HEK293T (cell line): Measurements from ENCODE around the gene HBS1L.

ENCODE experiments used
- CTCF ChIA-PET: fragments of 350-600 bp; formaldehyde crosslinking; extraction: SDS; loops from one replicate; lab custom pipeline; 2021; ENCODE audit warnings: antibody characterized with exemption, inconsistent platforms; lab: Yijun Ruan, JAX
- POLR2A ChIA-PET: fragments of 350-600 bp; formaldehyde crosslinking; extraction: SDS; loops from one replicate; lab custom pipeline; 2020; ENCODE audit warnings: antibody characterized with exemption, inconsistent platforms; lab: Yijun Ruan, JAX
- DNase-seq: peaks from one replicate; pipeline ENCODE4 v3.0.0; 2012; ENCODE audit warnings: mixed read lengths; ENCODE audit errors: extremely low spot score
- ARNT ChIP-seq: fragments of 450-650 bp; IDR thresholded peaks from 2 replicates; pipeline ENCODE4 v1.6.1; 2017; ENCODE audit warnings: mild to moderate bottlenecking
- BHLHE40 ChIP-seq: fragments of 450-650 bp; IDR thresholded peaks from 2 replicates; pipeline ENCODE4 v1.6.1; 2016; ENCODE audit warnings: mild to moderate bottlenecking, moderate library complexity, borderline replicate concordance
- CTBP1 ChIP-seq: fragments of 450-650 bp; IDR thresholded peaks from 2 replicates; pipeline ENCODE4 v1.6.1; 2016; ENCODE audit warnings: borderline replicate concordance
- ELF4 ChIP-seq: fragments of 450-650 bp; IDR thresholded peaks from 2 replicates; pipeline ENCODE4 v1.6.1; 2017; ENCODE audit warnings: antibody characterized with exemption
- FOXA1 ChIP-seq: fragments of 450-650 bp; IDR thresholded peaks from 2 replicates; pipeline ENCODE4 v1.6.1; 2016; ENCODE audit warnings: mild to moderate bottlenecking
- FOXK2 ChIP-seq: fragments of 450-650 bp; IDR thresholded peaks from 2 replicates; pipeline ENCODE4 v1.6.1; 2016; ENCODE audit warnings: mild to moderate bottlenecking
- FOXM1 ChIP-seq: fragments of 450-650 bp; IDR thresholded peaks from 2 replicates; pipeline ENCODE4 v1.6.1; 2017; ENCODE audit warnings: mild to moderate bottlenecking, borderline replicate concordance
- HDGF ChIP-seq: fragments of 450-650 bp; IDR thresholded peaks from 2 replicates; pipeline ENCODE4 v1.6.1; 2017; ENCODE audit warnings: antibody characterized with exemption, borderline replicate concordance
- L3MBTL2 ChIP-seq: fragments of 450-650 bp; conservative IDR thresholded peaks from 2 replicates; pipeline ENCODE4 v1.6.1; 2016; ENCODE audit warnings: mild to moderate bottlenecking
- LEF1 ChIP-seq: fragments of 450-650 bp; IDR thresholded peaks from 2 replicates; pipeline ENCODE4 v1.6.1; 2017; ENCODE audit warnings: mild to moderate bottlenecking, borderline replicate concordance
- NFRKB ChIP-seq: fragments of 450-650 bp; IDR thresholded peaks from 2 replicates; pipeline ENCODE4 v1.6.1; 2016; ENCODE audit warnings: mild to moderate bottlenecking, moderate library complexity
- SP1 ChIP-seq: fragments of 450-650 bp; IDR thresholded peaks from 2 replicates; pipeline ENCODE4 v1.6.1; 2017
- SUZ12 ChIP-seq: fragments of 450-650 bp; IDR thresholded peaks from 2 replicates; pipeline ENCODE4 v1.6.1; 2016; ENCODE audit warnings: mild to moderate bottlenecking
- TARDBP ChIP-seq: fragments of 450-650 bp; IDR thresholded peaks from 2 replicates; pipeline ENCODE4 v1.6.1; 2016
- ZNF384 ChIP-seq: fragments of 450-650 bp; IDR thresholded peaks from 2 replicates; pipeline ENCODE4 v1.6.1; 2016
- TF ChIP-seq, protein P1 (sequence below): fragments of 450-650 bp; IDR thresholded peaks from 2 replicates; pipeline ENCODE4 v1.6.1; 2016

Gene HBS1L

GRCh38 chr6:134934793-134935485 is 119.7 kb downstream of the HBS1L start:
- no peak for TF ChIP-seq BHLHE40
- TF ChIP-seq, protein P1, sequence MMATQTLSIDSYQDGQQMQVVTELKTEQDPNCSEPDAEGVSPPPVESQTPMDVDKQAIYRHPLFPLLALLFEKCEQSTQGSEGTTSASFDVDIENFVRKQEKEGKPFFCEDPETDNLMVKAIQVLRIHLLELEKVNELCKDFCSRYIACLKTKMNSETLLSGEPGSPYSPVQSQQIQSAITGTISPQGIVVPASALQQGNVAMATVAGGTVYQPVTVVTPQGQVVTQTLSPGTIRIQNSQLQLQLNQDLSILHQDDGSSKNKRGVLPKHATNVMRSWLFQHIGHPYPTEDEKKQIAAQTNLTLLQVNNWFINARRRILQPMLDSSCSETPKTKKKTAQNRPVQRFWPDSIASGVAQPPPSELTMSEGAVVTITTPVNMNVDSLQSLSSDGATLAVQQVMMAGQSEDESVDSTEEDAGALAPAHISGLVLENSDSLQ = 0 out of 2 replicates have a peak, but pooled peaks have one; percentile 8
- DNase-seq = no peak
- POLR2A ChIA-PET = no interaction called here
- CTCF ChIA-PET = no interaction called here

GRCh38 chr6:134932535-134933470 is 121.8 kb downstream of the HBS1L start:
- no peak for DNase-seq
- ChIA-PET POLR2A (no interaction called here), CTCF (no interaction called here)
- TF ChIP-seq ARNT (no peak), BHLHE40 (no peak), ELF4 (no peak), CTBP1 (no peak), LEF1 (no peak), SUZ12 (no peak), SP1 (no peak), NFRKB (no peak), FOXA1 (no peak), TARDBP (no peak), FOXK2 (no peak), HDGF (no peak), ZNF384 (no peak), FOXM1 (no peak)
- TF ChIP-seq, protein P1 = no peak

- ChIA-PET POLR2A (no interaction called here), CTCF (no interaction called here)
- DNase-seq = no peak
- TF ChIP-seq FOXA1 = no peak
- TF ChIP-seq NFRKB = no peak
Measured at GRCh38 chr6:134932098-134932497, 122.5 kb downstream of the HBS1L start.

GRCh38 chr6:134930463-134930862 is 124.2 kb downstream of the HBS1L start:
- TF ChIP-seq SUZ12 (no peak), HDGF (no peak), ZNF384 (no peak), FOXK2 (no peak), FOXA1 (no peak), SP1 (no peak), TARDBP (no peak), FOXM1 (no peak), NFRKB (no peak), L3MBTL2 (no peak), ARNT (no peak), ELF4 (no peak)
- CTCF ChIA-PET = no interaction called here
- POLR2A ChIA-PET = no interaction called here
- DNase-seq = no peak

- DNase-seq = no peak
- TF ChIP-seq FOXM1 = no peak
- no peak for TF ChIP-seq FOXK2
- TF ChIP-seq TARDBP = no peak
- TF ChIP-seq L3MBTL2 = no peak
- TF ChIP-seq ARNT = no peak
- TF ChIP-seq SUZ12 = no peak
- TF ChIP-seq FOXA1 = no peak
- TF ChIP-seq ELF4 = no peak
- no peak for TF ChIP-seq SP1
- no peak for TF ChIP-seq NFRKB
- TF ChIP-seq, protein P1 = no peak
- TF ChIP-seq HDGF = no peak
- TF ChIP-seq CTBP1 = no peak
- TF ChIP-seq LEF1 = no peak
- no peak for TF ChIP-seq BHLHE40
- no peak for TF ChIP-seq ZNF384
- ChIA-PET CTCF (no interaction called here), POLR2A (no interaction called here)
Measured at GRCh38 chr6:134928151-134928900, 126.3 kb downstream of the HBS1L start.

- ChIA-PET POLR2A (no interaction called here), CTCF (interaction anchor here (0.7 kb wide), 1 partner anchor 29 kb away, joined by 4 read pairs; no protein-coding TSS in a partner anchor)
- DNase-seq = no peak
- TF ChIP-seq NFRKB (no peak), FOXA1 (no peak), LEF1 (no peak), HDGF (no peak), FOXM1 (no peak), CTBP1 (no peak), SUZ12 (no peak), L3MBTL2 (no peak), ARNT (no peak), BHLHE40 (no peak), SP1 (no peak)
- TF ChIP-seq, protein P1 = no peak
Measured at GRCh38 chr6:134925800-134926199, 128.8 kb downstream of the HBS1L start.
